ENCODE results near the gene RBM17.

DNA sequence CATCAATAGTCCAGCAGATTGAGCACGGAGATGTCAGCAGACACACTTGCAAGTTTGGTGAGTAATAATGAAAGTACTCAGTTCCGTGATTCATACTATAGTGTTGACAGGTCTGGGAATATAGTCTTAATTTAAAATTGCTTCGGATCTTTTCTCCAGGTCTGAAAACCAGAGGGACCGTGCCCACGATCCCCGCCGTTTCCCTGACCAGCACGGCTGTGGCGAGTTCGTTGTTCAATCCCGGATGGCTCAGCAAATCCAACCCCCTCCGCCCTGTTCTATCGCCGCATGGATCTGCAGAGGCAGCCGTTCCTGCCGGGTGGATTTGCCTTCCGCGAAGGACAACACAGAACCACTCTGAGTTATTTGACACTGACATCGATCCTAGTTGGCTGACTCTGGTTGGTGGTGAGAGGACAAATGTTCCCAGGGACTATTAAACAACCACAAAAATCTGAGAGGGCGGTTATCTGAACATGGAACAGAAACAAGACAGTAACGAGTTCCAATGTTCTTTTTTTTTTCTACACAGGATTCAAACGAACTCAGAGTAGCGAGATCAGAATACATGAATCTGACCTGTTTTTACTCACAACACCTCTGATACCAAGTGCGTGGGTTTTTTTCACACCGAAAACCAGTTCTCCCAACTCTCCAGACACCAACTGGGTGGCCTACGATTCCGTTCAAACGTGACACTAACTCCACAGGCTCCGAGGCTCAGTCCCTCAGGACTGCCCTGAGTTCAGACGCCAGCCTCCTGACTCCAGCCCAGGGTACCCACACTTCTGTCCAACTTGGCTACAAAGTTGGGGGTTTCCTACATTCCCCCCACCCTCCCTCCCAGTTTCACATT, 52.7 kb downstream of the RBM17 start:
- TF ChIP-seq, protein P1, sequence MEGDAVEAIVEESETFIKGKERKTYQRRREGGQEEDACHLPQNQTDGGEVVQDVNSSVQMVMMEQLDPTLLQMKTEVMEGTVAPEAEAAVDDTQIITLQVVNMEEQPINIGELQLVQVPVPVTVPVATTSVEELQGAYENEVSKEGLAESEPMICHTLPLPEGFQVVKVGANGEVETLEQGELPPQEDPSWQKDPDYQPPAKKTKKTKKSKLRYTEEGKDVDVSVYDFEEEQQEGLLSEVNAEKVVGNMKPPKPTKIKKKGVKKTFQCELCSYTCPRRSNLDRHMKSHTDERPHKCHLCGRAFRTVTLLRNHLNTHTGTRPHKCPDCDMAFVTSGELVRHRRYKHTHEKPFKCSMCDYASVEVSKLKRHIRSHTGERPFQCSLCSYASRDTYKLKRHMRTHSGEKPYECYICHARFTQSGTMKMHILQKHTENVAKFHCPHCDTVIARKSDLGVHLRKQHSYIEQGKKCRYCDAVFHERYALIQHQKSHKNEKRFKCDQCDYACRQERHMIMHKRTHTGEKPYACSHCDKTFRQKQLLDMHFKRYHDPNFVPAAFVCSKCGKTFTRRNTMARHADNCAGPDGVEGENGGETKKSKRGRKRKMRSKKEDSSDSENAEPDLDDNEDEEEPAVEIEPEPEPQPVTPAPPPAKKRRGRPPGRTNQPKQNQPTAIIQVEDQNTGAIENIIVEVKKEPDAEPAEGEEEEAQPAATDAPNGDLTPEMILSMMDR (IDR thresholded peaks at IDR 0.05), result no peak
- no peak for TF ChIP-seq POLR2A (IDR thresholded peaks at IDR 0.05)
